22Rv1 (cell line): Measurements from ENCODE around the gene ADAMTSL2.

Source experiments
- ZFX ChIP-seq: fragments of 450-650 bp; IDR thresholded peaks from 2 replicates; pipeline ENCODE4 v1.6.1; 2017; ENCODE audit warnings: antibody characterized with exemption, borderline replicate concordance
- TF ChIP-seq, protein P1 (sequence below): fragments of 450-650 bp; IDR thresholded peaks from 2 replicates; pipeline ENCODE4 v1.5.1; 2017; ENCODE audit warnings: mild to moderate bottlenecking

- TF ChIP-seq, protein P1, sequence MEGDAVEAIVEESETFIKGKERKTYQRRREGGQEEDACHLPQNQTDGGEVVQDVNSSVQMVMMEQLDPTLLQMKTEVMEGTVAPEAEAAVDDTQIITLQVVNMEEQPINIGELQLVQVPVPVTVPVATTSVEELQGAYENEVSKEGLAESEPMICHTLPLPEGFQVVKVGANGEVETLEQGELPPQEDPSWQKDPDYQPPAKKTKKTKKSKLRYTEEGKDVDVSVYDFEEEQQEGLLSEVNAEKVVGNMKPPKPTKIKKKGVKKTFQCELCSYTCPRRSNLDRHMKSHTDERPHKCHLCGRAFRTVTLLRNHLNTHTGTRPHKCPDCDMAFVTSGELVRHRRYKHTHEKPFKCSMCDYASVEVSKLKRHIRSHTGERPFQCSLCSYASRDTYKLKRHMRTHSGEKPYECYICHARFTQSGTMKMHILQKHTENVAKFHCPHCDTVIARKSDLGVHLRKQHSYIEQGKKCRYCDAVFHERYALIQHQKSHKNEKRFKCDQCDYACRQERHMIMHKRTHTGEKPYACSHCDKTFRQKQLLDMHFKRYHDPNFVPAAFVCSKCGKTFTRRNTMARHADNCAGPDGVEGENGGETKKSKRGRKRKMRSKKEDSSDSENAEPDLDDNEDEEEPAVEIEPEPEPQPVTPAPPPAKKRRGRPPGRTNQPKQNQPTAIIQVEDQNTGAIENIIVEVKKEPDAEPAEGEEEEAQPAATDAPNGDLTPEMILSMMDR, result no peak
- no peak for TF ChIP-seq ZFX
Observed at GRCh38 chr9:133560311-133560710, 25.8 kb downstream of the ADAMTSL2 start.
